CD4-positive, alpha-beta T cell (primary cell): Measurements from ENCODE around the gene OLFM1. TPM values are rescaled to one million over a fixed set of nuclear protein-coding genes. Genes with fewer than 3 reads are reported as not detected.

Experiments used
- ATAC-seq: fragments of 200-7000 bp; cut with Tn5 transposase; one replicate; pipeline ENCODE4 v1.10.0; 2022; ENCODE audit warnings: mild to moderate bottlenecking; ENCODE audit not compliant: poor library complexity
- CTCF ChIA-PET: fragments of 350-600 bp; sonication (Branson Sonifier 250); formaldehyde crosslinking; loops from one replicate; lab custom pipeline; 2021; ENCODE audit warnings: antibody characterized with exemption, inconsistent platforms; lab: Charles Lee
- POLR2A ChIA-PET: fragments of 350-600 bp; sonication (Branson Sonifier 250); formaldehyde crosslinking; loops from one replicate; lab custom pipeline; 2021; ENCODE audit warnings: antibody characterized with exemption, inconsistent platforms; lab: Charles Lee
- DNase-seq, 14 experiments: peaks; one replicate each; pipeline ENCODE4 v3.0.0-alpha.2; 2013 to 2020; ENCODE audit warnings: mixed read lengths in 2 of 14
- H3K27ac ChIP-seq, 2 donors: one replicate each; pipeline versions ENCODE4 v1.5.1 to v1.7.0; 2013; ENCODE audit warnings: low read length in 2 of 2, low read depth in 1 of 2, mild to moderate bottlenecking in 1 of 2
- H3K27me3 ChIP-seq, 2 experiments: 1 replicate in 1 of 2; 2 replicates in 1 of 2; pipeline versions ENCODE4 v1.6.1 to v1.7.0; 2013; ENCODE audit warnings: low read length in 2 of 2, control low read depth in 1 of 2, mild to moderate bottlenecking in 1 of 2, moderate library complexity in 1 of 2; ENCODE audit not compliant: insufficient read depth in 2 of 2, control insufficient read depth in 1 of 2
- H3K36me3 ChIP-seq: one replicate; pipeline ENCODE4 v1.6.1; 2013; ENCODE audit warnings: low read length, control low read depth; ENCODE audit not compliant: insufficient read depth
- H3K4me1 ChIP-seq: one replicate; pipeline ENCODE4 v1.6.1; 2013; ENCODE audit warnings: low read length, control low read depth; ENCODE audit not compliant: insufficient read depth
- H3K4me3 ChIP-seq: one replicate; pipeline ENCODE4 v1.5.1; 2013; ENCODE audit warnings: mild to moderate bottlenecking, low read length, moderate library complexity
- H3K9me3 ChIP-seq, 2 experiments: 1 replicate in 1 of 2; 2 replicates in 1 of 2; pipeline versions ENCODE4 v1.6.1 to v1.7.0; 2013; ENCODE audit warnings: low read length in 2 of 2, mild to moderate bottlenecking in 2 of 2, control low read depth in 1 of 2, moderate library complexity in 1 of 2; ENCODE audit not compliant: control insufficient read depth in 1 of 2, insufficient read depth in 1 of 2
- H3K27ac Mint-ChIP-seq: one replicate; pipeline ENCODE4 v1.8.0; 2020; ENCODE audit warnings: mixed read lengths
- H3K27me3 Mint-ChIP-seq: one replicate; pipeline ENCODE4 v1.8.0; 2021; ENCODE audit warnings: mixed read lengths
- H3K36me3 Mint-ChIP-seq: one replicate; pipeline ENCODE4 v1.8.0; 2021; ENCODE audit warnings: low read depth, mixed read lengths
- H3K4me1 Mint-ChIP-seq: one replicate; pipeline ENCODE4 v1.8.0; 2021; ENCODE audit warnings: low read depth, mixed read lengths
- H3K4me3 Mint-ChIP-seq: one replicate; pipeline ENCODE4 v1.8.0; 2020; ENCODE audit warnings: mild to moderate bottlenecking, mixed read lengths
- H3K9me3 Mint-ChIP-seq: one replicate; pipeline ENCODE4 v1.8.0; 2020; ENCODE audit warnings: mixed read lengths
- CTCF ChIP-seq: fragments of 200-600 bp; IDR thresholded peaks from one replicate; pipeline ENCODE4 v1.8.0; 2022; ENCODE audit warnings: antibody characterized with exemption, mild to moderate bottlenecking
- intact Hi-C, 2 experiments: fragments of 100-400 bp; cut with DNase I in 1 of 2; cut with micrococcal nuclease in 1 of 2; formaldehyde crosslinking; loops; one replicate each; pipeline versions ENCODE4 v1.15.1 to v1.9.0; 2023 to 2025; cut with DNase I, micrococcal nuclease
- total RNA-seq, 174 experiments: library from RNA in 2 of 174; stranded (reverse) in 2 of 174; gene quantifications; one replicate each; pipeline ENCODE4 v1.2.3 and lab custom pipeline; 2021 to 2026

OLFM1 gene
- total RNA-seq, 2 experiments from 2014 or later, result not detected

- Mint-ChIP-seq H3K27me3 (peaks cover 7% of the 10 kb centered on the region), H3K27ac (no peak overlapping the region), H3K4me1 (no peaks in the 10 kb centered on the region), H3K9me3 (peaks cover 3% of the 10 kb centered on the region), H3K36me3 (no peaks in the 10 kb centered on the region), H3K4me3 (no peak overlapping the region)
- Histone ChIP-seq H3K27ac (no peak overlapping the region), H3K36me3 (no peaks in the 10 kb centered on the region), H3K27me3 (peaks cover 0 to 4% of the 10 kb centered on the region in 2 experiments), H3K4me3 (no peak overlapping the region), H3K9me3 (peaks cover 0 to 68% of the 10 kb centered on the region in 2 experiments), H3K4me1 (no peaks in the 10 kb centered on the region)
- DNase-seq (no peak), ATAC-seq (no peak)
- ChIA-PET CTCF (no interaction called here), POLR2A (no interaction called here)
- intact Hi-C loops, result no loop called here
- TF ChIP-seq CTCF, result no peak
Measured at GRCh38 chr9:135151757-135152613, 64.5 kb downstream of the OLFM1 start.

GRCh38 chr9:135152614-135153334, 65.3 kb downstream of the OLFM1 start:
- peaks cover 3% of the 10 kb centered on the region for H3K9me3 Mint-ChIP-seq
- peaks cover 0 to 61% of the 10 kb centered on the region in 2 experiments for H3K9me3 ChIP-seq
- H3K27ac Mint-ChIP-seq, result no peak overlapping the region
- ChIA-PET CTCF (no interaction called here), POLR2A (no interaction called here)
- no peaks in the 10 kb centered on the region for H3K4me1 Mint-ChIP-seq
- peaks cover 0 to 4% of the 10 kb centered on the region in 2 experiments for H3K27me3 ChIP-seq
- intact Hi-C loops, result no loop called here
- peaks cover 14% of the 10 kb centered on the region for H3K27me3 Mint-ChIP-seq
- no peaks in the 10 kb centered on the region for H3K36me3 ChIP-seq
- DNase-seq (no peak), ATAC-seq (no peak)
- H3K4me3 Mint-ChIP-seq, result no peak overlapping the region
- H3K4me1 ChIP-seq, result no peaks in the 10 kb centered on the region
- no peak for TF ChIP-seq CTCF
- H3K36me3 Mint-ChIP-seq, result no peaks in the 10 kb centered on the region
- no peak overlapping the region for H3K27ac ChIP-seq
- no peak overlapping the region for H3K4me3 ChIP-seq

- Histone ChIP-seq H3K9me3 (peaks cover 0 to 52% of the 10 kb centered on the region in 2 experiments), H3K4me1 (no peaks in the 10 kb centered on the region), H3K36me3 (no peaks in the 10 kb centered on the region), H3K4me3 (no peak overlapping the region), H3K27me3 (peaks cover 0 to 4% of the 10 kb centered on the region in 2 experiments), H3K27ac (no peak overlapping the region)
- POLR2A ChIA-PET, result no interaction called here
- Mint-ChIP-seq H3K9me3 (no peaks in the 10 kb centered on the region), H3K36me3 (no peaks in the 10 kb centered on the region), H3K4me3 (no peak overlapping the region), H3K27ac (no peak overlapping the region), H3K4me1 (no peaks in the 10 kb centered on the region), H3K27me3 (peaks cover 14% of the 10 kb centered on the region)
- CTCF ChIA-PET, result no interaction called here
- intact Hi-C loops, result no loop called here
- TF ChIP-seq CTCF, result no peak
- no peak for ATAC-seq
- no peak for DNase-seq
Measured at GRCh38 chr9:135154050-135154615, 66.7 kb downstream of the OLFM1 start.
